Activated B cell treated with CpG ODN at 0.5 μM for 24 hours (primary cell): Measurements from ENCODE around the gene GPR18. TPM values are rescaled to one million over a fixed set of nuclear protein-coding genes. Genes with fewer than 3 reads are reported as not detected.

ENCODE experiments used
- ATAC-seq: fragments of 200-7000 bp; cut with Tn5 transposase; one replicate; pipeline ENCODE4 v1.10.0; 2021; ENCODE audit warnings: low read depth, mild to moderate bottlenecking, moderate library complexity
- CTCF ChIA-PET: fragments of 350-600 bp; sonication (Branson Sonifier 250); formaldehyde crosslinking; loops from one replicate; lab custom pipeline; 2021; ENCODE audit warnings: antibody characterized with exemption; lab: Charles Lee
- POLR2A ChIA-PET: fragments of 350-600 bp; sonication (Branson Sonifier 250); formaldehyde crosslinking; loops from one replicate; lab custom pipeline; 2021; ENCODE audit warnings: antibody characterized with exemption; lab: Charles Lee
- DNase-seq: peaks from one replicate; pipeline ENCODE4 v3.0.0; 2022
- H3K27ac Mint-ChIP-seq: one replicate; pipeline ENCODE4 v1.8.0; 2020; ENCODE audit warnings: mixed read lengths
- H3K27me3 Mint-ChIP-seq: one replicate; pipeline ENCODE4 v1.8.0; 2021; ENCODE audit warnings: mixed read lengths
- H3K36me3 Mint-ChIP-seq: one replicate; pipeline ENCODE4 v1.8.0; 2021; ENCODE audit warnings: low read depth, mixed read lengths
- H3K4me1 Mint-ChIP-seq: one replicate; pipeline ENCODE4 v1.8.0; 2021; ENCODE audit warnings: mixed read lengths
- H3K4me3 Mint-ChIP-seq: one replicate; pipeline ENCODE4 v1.8.0; 2020; ENCODE audit warnings: mild to moderate bottlenecking, mixed read lengths
- H3K9me3 Mint-ChIP-seq: one replicate; pipeline ENCODE4 v1.8.0; 2020; ENCODE audit warnings: mixed read lengths
- intact Hi-C: fragments of 100-400 bp; cut with micrococcal nuclease; formaldehyde crosslinking; loops from one replicate; pipeline ENCODE4 v1.15.1; 2024
- total RNA-seq: library from RNA; stranded (reverse); gene quantifications from 2 replicates; pipeline ENCODE4 v1.2.3, GENCODE V29; 2022
- TF ChIP-seq, protein P1 (sequence below): fragments of 200-600 bp; IDR thresholded peaks from one replicate; pipeline ENCODE4 v1.8.0; 2022; ENCODE audit warnings: antibody characterized with exemption, mild to moderate bottlenecking

GPR18 gene, protein sequence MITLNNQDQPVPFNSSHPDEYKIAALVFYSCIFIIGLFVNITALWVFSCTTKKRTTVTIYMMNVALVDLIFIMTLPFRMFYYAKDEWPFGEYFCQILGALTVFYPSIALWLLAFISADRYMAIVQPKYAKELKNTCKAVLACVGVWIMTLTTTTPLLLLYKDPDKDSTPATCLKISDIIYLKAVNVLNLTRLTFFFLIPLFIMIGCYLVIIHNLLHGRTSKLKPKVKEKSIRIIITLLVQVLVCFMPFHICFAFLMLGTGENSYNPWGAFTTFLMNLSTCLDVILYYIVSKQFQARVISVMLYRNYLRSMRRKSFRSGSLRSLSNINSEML
- total RNA-seq, result 29.0 and 32.4 TPM in 2 replicates

DNA sequence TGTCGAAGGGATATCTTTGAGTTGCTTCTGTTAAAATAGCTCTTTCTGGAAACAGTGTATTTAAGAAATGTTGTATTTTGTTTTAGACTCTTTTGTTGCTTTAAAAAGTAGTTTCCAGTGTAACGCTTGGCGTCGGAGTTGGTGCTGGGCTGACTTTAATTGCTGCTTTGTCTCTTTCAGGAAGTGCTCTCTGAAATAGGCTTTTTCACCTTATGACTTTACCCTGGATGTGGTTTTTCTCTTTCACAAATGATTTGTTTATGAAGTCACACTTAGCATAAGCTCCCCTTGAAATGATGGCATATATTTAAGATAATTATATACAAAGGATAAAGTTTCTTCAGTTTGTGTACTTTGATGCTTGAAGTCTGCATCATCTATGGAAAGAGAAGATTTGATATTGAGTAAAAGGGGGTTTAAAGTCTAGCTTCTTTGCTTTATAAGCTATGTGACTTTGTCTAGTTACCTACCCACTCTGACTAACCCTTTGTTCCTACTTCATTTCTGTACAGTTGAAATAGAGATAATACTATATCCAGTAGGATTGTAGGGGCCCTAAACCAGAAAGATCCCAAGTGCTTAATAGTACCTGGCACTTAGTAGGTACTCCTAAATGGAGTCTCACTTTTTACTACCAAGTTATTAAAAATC lies at the start of gene GPR18:
TSS of gene GPR18 (minus strand) at position 170 of the 651 bp plus-strand sequence. CDS start 2,507 bp downstream, outside the sequence.
- ATAC-seq (peak; percentile 65), DNase-seq (no peak)
- H3K9me3 Mint-ChIP-seq, result no peaks in the 10 kb centered on the region
- peak within 1 kb of the TSS; percentile 96 for H3K27ac Mint-ChIP-seq
- H3K36me3 Mint-ChIP-seq, result peaks cover 36% of the 10 kb centered on the region
- intact Hi-C loops, result loop anchor here (1.0 to 5.0 kb wide), 6 partner anchors 24 to 1826 kb away; partner anchors contain the start of gene TM9SF2
- CTCF ChIA-PET, result interaction anchor here (0.8 to 2.1 kb wide), 9 partner anchors 8 to 82 kb away, joined by 3 to 20 read pairs (median 4); partner anchors contain the start of gene UBAC2
- peaks cover 86% of the 10 kb centered on the region for H3K4me1 Mint-ChIP-seq
- TF ChIP-seq, protein P1, sequence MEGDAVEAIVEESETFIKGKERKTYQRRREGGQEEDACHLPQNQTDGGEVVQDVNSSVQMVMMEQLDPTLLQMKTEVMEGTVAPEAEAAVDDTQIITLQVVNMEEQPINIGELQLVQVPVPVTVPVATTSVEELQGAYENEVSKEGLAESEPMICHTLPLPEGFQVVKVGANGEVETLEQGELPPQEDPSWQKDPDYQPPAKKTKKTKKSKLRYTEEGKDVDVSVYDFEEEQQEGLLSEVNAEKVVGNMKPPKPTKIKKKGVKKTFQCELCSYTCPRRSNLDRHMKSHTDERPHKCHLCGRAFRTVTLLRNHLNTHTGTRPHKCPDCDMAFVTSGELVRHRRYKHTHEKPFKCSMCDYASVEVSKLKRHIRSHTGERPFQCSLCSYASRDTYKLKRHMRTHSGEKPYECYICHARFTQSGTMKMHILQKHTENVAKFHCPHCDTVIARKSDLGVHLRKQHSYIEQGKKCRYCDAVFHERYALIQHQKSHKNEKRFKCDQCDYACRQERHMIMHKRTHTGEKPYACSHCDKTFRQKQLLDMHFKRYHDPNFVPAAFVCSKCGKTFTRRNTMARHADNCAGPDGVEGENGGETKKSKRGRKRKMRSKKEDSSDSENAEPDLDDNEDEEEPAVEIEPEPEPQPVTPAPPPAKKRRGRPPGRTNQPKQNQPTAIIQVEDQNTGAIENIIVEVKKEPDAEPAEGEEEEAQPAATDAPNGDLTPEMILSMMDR, result no peak
- H3K27me3 Mint-ChIP-seq, result no peaks in the 10 kb centered on the region
- POLR2A ChIA-PET, result interaction anchor here (0.5 to 4.7 kb wide), 22 partner anchors 11 to 285 kb away, joined by 3 to 128 read pairs (median 4); partner anchors contain the start of gene UBAC2
- peak within 1 kb of the TSS; percentile 94 for H3K4me3 Mint-ChIP-seq

DNA sequence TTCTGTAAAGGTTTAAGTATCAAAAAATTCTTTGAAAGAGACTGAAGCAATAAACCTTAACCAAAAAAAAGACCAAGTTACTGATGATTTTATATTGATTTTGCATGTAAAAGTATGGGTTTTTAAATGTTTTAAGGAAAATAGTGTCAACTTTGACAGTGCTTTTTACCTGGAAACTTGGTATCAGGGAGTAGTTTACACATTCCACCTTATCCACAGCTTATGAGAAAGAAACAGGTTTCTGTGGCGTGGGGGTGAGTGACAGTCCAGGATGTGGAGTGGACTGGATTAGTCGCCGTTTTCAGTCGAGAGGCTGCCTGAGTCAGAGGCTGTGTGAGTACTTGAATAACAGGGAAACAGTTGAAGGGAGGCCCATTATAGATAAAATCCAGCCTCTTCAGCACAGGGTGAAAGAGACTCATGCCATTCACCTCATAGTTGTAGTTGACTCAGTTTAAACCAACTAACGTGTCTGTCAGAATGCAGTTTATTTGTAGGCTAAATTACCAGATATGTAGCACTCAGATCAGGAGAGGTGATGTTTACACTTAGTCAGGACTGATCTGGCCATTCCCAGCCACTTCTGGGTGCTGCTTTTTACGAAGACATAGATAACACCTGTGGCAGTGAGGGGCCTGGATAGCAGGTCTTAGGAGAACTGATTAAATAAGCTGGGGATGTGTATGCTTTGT lies 49.6 kb upstream of the GPR18 start:
- peak; percentile 57 for ATAC-seq
- TF ChIP-seq, protein P1, result no peak
- ChIA-PET CTCF (interaction anchor here (1.0 to 3.9 kb wide), 7 partner anchors 25 to 128 kb away, joined by 3 to 16 read pairs (median 4); no protein-coding TSS in a partner anchor), POLR2A (interaction anchor here (0.7 to 5.2 kb wide), 20 partner anchors 10 to 199 kb away, joined by 3 to 75 read pairs (median 5); partner anchors contain the start of genes TM9SF2 and UBAC2)
- Mint-ChIP-seq H3K27ac (peak overlapping the region; percentile 92), H3K4me1 (peaks cover 82% of the 10 kb centered on the region), H3K4me3 (peak overlapping the region; percentile 95), H3K36me3 (peaks cover 55% of the 10 kb centered on the region), H3K9me3 (no peaks in the 10 kb centered on the region), H3K27me3 (no peaks in the 10 kb centered on the region)
- intact Hi-C loops, result loop anchor here (1.0 kb wide), 8 partner anchors 11 to 125 kb away; no protein-coding TSS in a partner anchor
- no peak for DNase-seq

DNA sequence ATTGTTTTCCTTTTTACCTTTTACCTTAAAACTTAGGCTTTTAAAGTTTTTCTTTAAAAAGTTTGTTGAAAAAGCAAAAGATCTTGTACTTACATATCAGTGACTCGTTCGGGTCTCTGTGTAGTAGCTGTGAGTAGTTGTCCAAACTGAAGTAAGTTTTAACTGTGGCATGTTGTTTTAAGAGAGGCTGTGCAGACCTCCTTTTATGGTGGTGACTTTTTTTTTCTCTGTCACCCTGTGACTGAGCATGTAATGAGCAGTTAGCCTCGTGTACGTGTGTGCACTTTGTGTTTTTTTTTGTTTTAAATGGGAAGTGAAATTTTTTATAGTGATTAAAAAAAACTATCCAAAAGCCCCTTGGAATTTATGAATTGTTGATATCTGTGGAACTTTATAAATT lies 49.1 kb upstream of the GPR18 start, which contains the start of gene GPR183:
TSS of gene GPR183 (minus strand) at position 153 of the 400 bp plus-strand sequence. CDS start 11,254 bp downstream, outside the sequence.
- CTCF ChIA-PET, result interaction anchor here (0.7 to 3.9 kb wide), 10 partner anchors 19 to 128 kb away, joined by 3 to 16 read pairs (median 4); no protein-coding TSS in a partner anchor
- POLR2A ChIA-PET, result interaction anchor here (0.7 to 5.2 kb wide), 25 partner anchors 9 to 199 kb away, joined by 3 to 75 read pairs (median 5); partner anchors contain the start of genes TM9SF2 and UBAC2
- Mint-ChIP-seq H3K4me3 (peak within 1 kb of the TSS; percentile 95), H3K27ac (peak within 1 kb of the TSS; percentile 92), H3K4me1 (peaks cover 82% of the 10 kb centered on the region), H3K36me3 (peaks cover 54% of the 10 kb centered on the region), H3K9me3 (no peaks in the 10 kb centered on the region), H3K27me3 (no peaks in the 10 kb centered on the region)
- DNase-seq, result no peak
- peak; percentile 83 for ATAC-seq
- TF ChIP-seq, protein P1, result no peak
- intact Hi-C loops, result loop anchor here (1.0 kb wide), 8 partner anchors 11 to 125 kb away; no protein-coding TSS in a partner anchor

DNA sequence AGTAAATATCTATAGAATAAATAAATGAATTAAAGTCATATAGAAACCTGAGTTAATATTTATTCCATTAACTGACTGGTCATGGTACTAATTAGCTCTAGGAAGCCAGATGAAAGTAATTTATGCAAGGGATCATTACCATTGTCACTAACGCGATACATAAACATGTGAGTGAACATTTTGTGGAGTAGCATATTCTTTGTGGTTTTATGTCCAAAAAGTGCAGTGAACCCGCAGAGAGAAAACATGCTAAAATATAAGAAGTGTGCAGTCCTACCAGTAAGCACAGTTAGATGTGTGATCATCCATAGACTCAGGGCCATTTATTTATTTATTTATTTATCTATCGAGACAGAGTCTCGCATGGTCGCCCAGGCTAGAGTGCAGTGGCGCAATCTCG lies 47.4 kb upstream of the GPR18 start:
- H3K9me3 Mint-ChIP-seq, result no peaks in the 10 kb centered on the region
- intact Hi-C loops, result no loop called here
- H3K4me3 Mint-ChIP-seq, result peak overlapping the region; percentile 95
- peaks cover 55% of the 10 kb centered on the region for H3K36me3 Mint-ChIP-seq
- peak overlapping the region; percentile 92 for H3K27ac Mint-ChIP-seq
- POLR2A ChIA-PET, result interaction anchor here (1.0 to 5.2 kb wide), 22 partner anchors 9 to 129 kb away, joined by 3 to 75 read pairs (median 6); partner anchors contain the start of genes GPR18 and UBAC2
- ATAC-seq (no peak), DNase-seq (no peak)
- H3K27me3 Mint-ChIP-seq, result no peaks in the 10 kb centered on the region
- peaks cover 80% of the 10 kb centered on the region for H3K4me1 Mint-ChIP-seq
- TF ChIP-seq, protein P1, result no peak
- CTCF ChIA-PET, result interaction anchor here (0.6 to 2.8 kb wide), 5 partner anchors 29 to 131 kb away, joined by 3 to 9 read pairs (median 4); no protein-coding TSS in a partner anchor
